WTC11 (cell line): ENCODE results near the gene OR52W1. TPM values are rescaled to one million over a fixed set of nuclear protein-coding genes. Genes with fewer than 3 reads are reported as not detected.

ENCODE experiments used
- ATAC-seq: fragments of 200-7000 bp; cut with Tn5 transposase; 2 replicates; pipeline ENCODE4 v1.10.0; 2021; ENCODE audit warnings: mild to moderate bottlenecking, moderate library complexity
- CTCF ChIA-PET: fragments of 300-600 bp; sonication (Branson Sonifier 250); formaldehyde crosslinking; loops from one replicate; lab custom pipeline; 2021; ENCODE audit warnings: antibody characterized with exemption; lab: Charles Lee
- POLR2A ChIA-PET: fragments of 350-600 bp; sonication (Branson Sonifier 250); formaldehyde crosslinking; loops from one replicate; lab custom pipeline; 2021; ENCODE audit warnings: antibody characterized with exemption; lab: Charles Lee
- DNase-seq: peaks from one replicate; pipeline ENCODE4 v3.0.0; 2021; ENCODE audit warnings: low spot score
- H3K27ac Mint-ChIP-seq: 2 replicates; pipeline ENCODE4 v1.8.0; 2021; ENCODE audit warnings: mixed read lengths
- H3K27me3 Mint-ChIP-seq: 2 replicates; pipeline ENCODE4 v1.8.0; 2021; ENCODE audit warnings: low read depth, mild to moderate bottlenecking, moderate library complexity, mixed read lengths
- H3K36me3 Mint-ChIP-seq: 2 replicates; pipeline ENCODE4 v1.8.0; 2021; ENCODE audit warnings: mixed read lengths
- H3K4me1 Mint-ChIP-seq: 2 replicates; pipeline ENCODE4 v1.8.0; 2022; ENCODE audit warnings: mixed read lengths
- H3K4me3 Mint-ChIP-seq: 2 replicates; pipeline ENCODE4 v1.8.0; 2021; ENCODE audit warnings: mild to moderate bottlenecking, moderate library complexity, mixed read lengths
- H3K9me3 Mint-ChIP-seq: 2 replicates; pipeline ENCODE4 v1.8.0; 2021; ENCODE audit warnings: mixed read lengths
- ATF1 ChIP-seq: sonication (generic); formaldehyde crosslinking; IDR thresholded peaks from 2 replicates; pipeline ENCODE4 v1.8.1; 2023; ENCODE audit warnings: mild to moderate bottlenecking, moderate library complexity, missing genetic modification reagents
- ATF2 ChIP-seq: sonication (generic); formaldehyde crosslinking; IDR thresholded peaks from 2 replicates; pipeline ENCODE4 v1.8.1; 2022; ENCODE audit warnings: low read depth, missing genetic modification reagents, borderline replicate concordance
- E2F5 ChIP-seq: sonication (generic); formaldehyde crosslinking; IDR thresholded peaks from 2 replicates; pipeline ENCODE4 v1.8.1; 2022; ENCODE audit warnings: mild to moderate bottlenecking, moderate library complexity, missing genetic modification reagents
- EMX1 ChIP-seq: fragments of 250-450 bp; sonication (Bioruptor Pico); IDR thresholded peaks from 2 replicates; pipeline ENCODE4 v1.8.0; 2021; ENCODE audit warnings: mild to moderate bottlenecking
- ESRRA ChIP-seq: sonication (generic); formaldehyde crosslinking; IDR thresholded peaks from 2 replicates; pipeline ENCODE4 v1.8.1; 2022; ENCODE audit warnings: mild to moderate bottlenecking, missing genetic modification reagents, borderline replicate concordance
- ETV6 ChIP-seq: sonication (generic); formaldehyde crosslinking; IDR thresholded peaks from 2 replicates; pipeline ENCODE4 v1.8.1; 2022; ENCODE audit warnings: mild to moderate bottlenecking, missing genetic modification reagents
- FOXJ3 ChIP-seq: sonication (generic); formaldehyde crosslinking; IDR thresholded peaks from 2 replicates; pipeline ENCODE4 v1.9.0; 2021; ENCODE audit warnings: missing genetic modification reagents, mild to moderate bottlenecking, borderline replicate concordance
- FOXP4 ChIP-seq: sonication (generic); formaldehyde crosslinking; IDR thresholded peaks from 2 replicates; pipeline ENCODE4 v1.8.0; 2022; ENCODE audit warnings: mild to moderate bottlenecking, missing genetic modification reagents
- GABPB1 ChIP-seq: sonication (generic); formaldehyde crosslinking; IDR thresholded peaks from 2 replicates; pipeline ENCODE4 v1.8.1; 2023; ENCODE audit warnings: mild to moderate bottlenecking, missing genetic modification reagents
- GRHL2 ChIP-seq: fragments of 250-450 bp; sonication (Bioruptor Pico); IDR thresholded peaks from 2 replicates; pipeline ENCODE4 v1.8.0; 2022; ENCODE audit warnings: mild to moderate bottlenecking, moderate library complexity; ENCODE audit not compliant: insufficient replicate concordance, severe bottlenecking
- IRF1 ChIP-seq: sonication (generic); formaldehyde crosslinking; IDR thresholded peaks from 2 replicates; pipeline ENCODE4 v1.8.0; 2023; ENCODE audit warnings: missing genetic modification reagents
- JUN ChIP-seq: sonication (generic); formaldehyde crosslinking; IDR thresholded peaks from 2 replicates; pipeline ENCODE4 v1.8.0; 2023; ENCODE audit warnings: mild to moderate bottlenecking, missing genetic modification reagents
- NFATC4 ChIP-seq: fragments of 250-450 bp; sonication (Bioruptor Pico); IDR thresholded peaks from 2 replicates; pipeline ENCODE4 v1.9.0; 2021; ENCODE audit warnings: mild to moderate bottlenecking
- NFE2L1 ChIP-seq: sonication (generic); formaldehyde crosslinking; IDR thresholded peaks from 2 replicates; pipeline ENCODE4 v1.8.1; 2023; ENCODE audit warnings: missing genetic modification reagents
- NFYB ChIP-seq: sonication (generic); formaldehyde crosslinking; conservative IDR thresholded peaks from 2 replicates; pipeline ENCODE4 v1.8.0; 2022; ENCODE audit warnings: low read depth, missing genetic modification reagents
- PRRX2 ChIP-seq: fragments of 250-450 bp; sonication (Bioruptor Pico); IDR thresholded peaks from 2 replicates; pipeline ENCODE4 v1.8.0; 2021; ENCODE audit warnings: mild to moderate bottlenecking
- RELA ChIP-seq: sonication (generic); formaldehyde crosslinking; IDR thresholded peaks from 2 replicates; pipeline ENCODE4 v1.8.1; 2022; ENCODE audit warnings: missing genetic modification reagents, mild to moderate bottlenecking, borderline replicate concordance
- RORB ChIP-seq: fragments of 250-450 bp; sonication (Bioruptor Pico); IDR thresholded peaks from 2 replicates; pipeline ENCODE4 v1.9.0; 2021; ENCODE audit warnings: mild to moderate bottlenecking
- TP53 ChIP-seq: sonication (generic); formaldehyde crosslinking; IDR thresholded peaks from 2 replicates; pipeline ENCODE4 v1.8.1; 2023; ENCODE audit warnings: mild to moderate bottlenecking, missing genetic modification reagents
- USF2 ChIP-seq: sonication (generic); formaldehyde crosslinking; IDR thresholded peaks from 2 replicates; pipeline ENCODE4 v1.8.1; 2023; ENCODE audit warnings: mild to moderate bottlenecking, missing genetic modification reagents, moderate library complexity
- ZNF138 ChIP-seq: sonication (generic); formaldehyde crosslinking; conservative IDR thresholded peaks from 2 replicates; pipeline ENCODE4 v1.8.1; 2022; ENCODE audit warnings: mild to moderate bottlenecking, moderate library complexity, missing genetic modification reagents
- ZNF263 ChIP-seq: sonication (generic); formaldehyde crosslinking; IDR thresholded peaks from 2 replicates; pipeline ENCODE4 v1.8.1; 2022; ENCODE audit warnings: low read depth, mild to moderate bottlenecking, moderate library complexity, missing genetic modification reagents
- ZNF317 ChIP-seq: sonication (generic); formaldehyde crosslinking; IDR thresholded peaks from 2 replicates; pipeline ENCODE4 v1.8.1; 2023; ENCODE audit warnings: low read depth, mild to moderate bottlenecking, moderate library complexity, missing genetic modification reagents, borderline replicate concordance
- ZNF423 ChIP-seq: fragments of 250-450 bp; sonication (Bioruptor Pico); IDR thresholded peaks from 2 replicates; pipeline ENCODE4 v2.1.2; 2022; ENCODE audit warnings: mild to moderate bottlenecking, moderate library complexity
- ZNF532 ChIP-seq: fragments of 250-450 bp; sonication (Bioruptor Pico); IDR thresholded peaks from 2 replicates; pipeline ENCODE4 v1.9.0; 2021; ENCODE audit warnings: mild to moderate bottlenecking, borderline replicate concordance
- total RNA-seq: library from RNA; stranded (reverse); gene quantifications from 3 replicates; pipeline ENCODE4 v1.2.3, GENCODE V29; 2021

The OR52W1 gene
- total RNA-seq, 1 experiment from 2014 or later: not detected

GRCh38 chr11:6233984-6234386 is 35.0 kb downstream of the OR52W1 start:
- Mint-ChIP-seq H3K36me3 (no peaks in the 10 kb centered on the region), H3K4me1 (peaks cover 13% of the 10 kb centered on the region), H3K27me3 (no peaks in the 10 kb centered on the region), H3K9me3 (no peaks in the 10 kb centered on the region), H3K4me3 (peak overlapping the region; percentile 100), H3K27ac (peak overlapping the region; percentile 94)
- TF ChIP-seq NFATC4 (CRISPR knock-in tag) (no peak), ZNF138 (CRISPR knock-in tag) (no peak), ATF2 (CRISPR knock-in tag) (no peak), FOXJ3 (CRISPR knock-in tag) (no peak), JUN (CRISPR knock-in tag) (no peak), ZNF263 (CRISPR knock-in tag) (no peak), ATF1 (CRISPR knock-in tag) (no peak), IRF1 (CRISPR knock-in tag) (no peak), EMX1 (CRISPR knock-in tag) (no peak), RELA (CRISPR knock-in tag) (no peak), USF2 (CRISPR knock-in tag) (no peak)
- ChIA-PET CTCF (interaction anchor here (0.5 to 4.5 kb wide), 14 partner anchors 17 to 242 kb away, joined by 3 to 39 read pairs (median 5); partner anchors contain the start of genes CAVIN3 and SMPD1), POLR2A (interaction anchor here (0.5 kb wide), 1 partner anchor 186 kb away, joined by 3 read pairs; no protein-coding TSS in a partner anchor)
- no peak for DNase-seq
- ATAC-seq: no peak

- CTCF ChIA-PET: interaction anchor here (0.5 to 4.5 kb wide), 13 partner anchors 17 to 242 kb away, joined by 3 to 39 read pairs (median 6); partner anchors contain the start of genes CAVIN3 and SMPD1
- POLR2A ChIA-PET: interaction anchor here (0.5 to 0.8 kb wide), 2 partner anchors 12 to 186 kb away, joined by 3 read pairs; no protein-coding TSS in a partner anchor
- H3K4me3 Mint-ChIP-seq: peak within 1 kb of the TSS; percentile 100
- TF ChIP-seq TP53 (CRISPR knock-in tag) (no peak), RORB (CRISPR knock-in tag) (no peak), E2F5 (CRISPR knock-in tag) (peak; percentile 87; the same call in 1 of the 2 replicates), ZNF532 (CRISPR knock-in tag) (no peak), ETV6 (CRISPR knock-in tag) (peak; percentile 57; the same call in 1 of the 2 replicates), ZNF138 (CRISPR knock-in tag) (no peak), ESRRA (CRISPR knock-in tag) (no peak), GABPB1 (peak; percentile 79), GRHL2 (CRISPR knock-in tag) (no peak), FOXP4 (CRISPR knock-in tag) (0 out of 2 replicates have a peak, but pooled peaks have one; percentile 33), NFE2L1 (CRISPR knock-in tag) (0 out of 2 replicates have a peak, but pooled peaks have one; percentile 54), NFYB (CRISPR knock-in tag) (peak; percentile 83), ZNF423 (CRISPR knock-in tag) (no peak), PRRX2 (CRISPR knock-in tag) (no peak), ZNF317 (CRISPR knock-in tag) (no peak)
Observed at GRCh38 chr11:6234387-6235107, 35.5 kb downstream of the OR52W1 start, which contains the start of gene FHIP1B. FHIP1B (minus strand) TSS chr11:6234636; CDS start chr11:6224516, 10,120 bp downstream.

More at GRCh38 chr11:6234387-6235107, 35.5 kb downstream of the OR52W1 start, which contains the start of gene FHIP1B:
- DNase-seq (peak; percentile 100), ATAC-seq (peak; percentile 97)
- peak within 1 kb of the TSS; percentile 96 for H3K27ac Mint-ChIP-seq
- H3K4me1 Mint-ChIP-seq: peaks cover 13% of the 10 kb centered on the region
- H3K9me3 Mint-ChIP-seq: no peaks in the 10 kb centered on the region
- no peaks in the 10 kb centered on the region for H3K27me3 Mint-ChIP-seq
- no peaks in the 10 kb centered on the region for H3K36me3 Mint-ChIP-seq
